ENCODE data around the gene TBC1D4.
"Not testable (repeated sequence)": the region's sequence is repeated elsewhere in the genome, so short reads cannot be mapped to it uniquely, and the experiment has no call there.

Gene TBC1D4

GRCh38 chr13:75445717-75446499 lies 36.1 kb downstream of the TBC1D4 start:
- no peak for DNase-seq

DNA sequence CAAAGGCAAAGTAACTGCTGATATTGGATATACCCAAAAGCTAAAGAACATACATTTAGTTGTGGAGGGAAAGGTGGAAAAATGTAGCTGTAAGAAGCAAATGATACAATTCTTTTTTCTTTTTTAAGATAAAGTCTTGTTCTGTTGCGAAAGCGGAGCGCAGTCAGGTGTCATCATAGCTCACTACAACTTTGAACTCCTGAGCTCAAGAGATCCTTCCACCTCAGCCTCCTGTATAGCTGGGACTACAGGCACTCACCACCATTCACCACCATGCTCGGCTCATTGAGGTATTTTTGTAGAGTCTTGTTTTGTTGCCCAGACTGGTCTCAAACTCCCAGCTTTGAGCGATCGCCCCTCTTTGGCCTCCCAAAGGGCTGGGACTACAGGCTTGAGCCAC lies 38.0 kb downstream of the TBC1D4 start:
- no peak for DNase-seq

DNA sequence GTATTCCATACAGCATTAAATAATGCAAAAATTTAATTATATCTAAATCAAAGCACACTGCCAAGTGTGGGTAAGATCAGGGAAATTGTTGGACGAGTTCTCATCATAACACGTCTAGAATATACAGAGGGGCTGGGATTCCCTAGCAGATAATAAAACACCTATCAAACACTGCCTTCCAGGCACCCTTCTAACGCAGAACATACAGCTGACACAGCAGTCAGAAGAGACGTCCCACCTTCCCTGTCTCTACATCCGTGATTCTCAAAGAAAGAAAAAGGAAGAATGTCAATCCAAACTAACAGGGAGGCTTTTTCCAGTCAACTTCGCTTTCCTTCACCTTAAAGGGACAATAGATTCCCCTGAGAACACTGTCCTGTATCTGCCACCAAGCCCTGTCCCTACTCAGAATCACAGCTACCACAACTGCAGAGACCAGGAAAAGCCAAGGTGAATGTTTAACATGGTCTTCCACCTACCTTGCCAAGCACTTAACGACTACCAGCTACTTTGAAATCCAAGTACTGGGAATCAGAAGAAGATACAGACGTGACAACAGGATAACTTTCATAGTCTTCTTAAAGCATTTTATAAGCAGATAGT lies 38.5 kb downstream of the TBC1D4 start:
- no peak for DNase-seq

GRCh38 chr13:75442736-75443234 lies 39.2 kb downstream of the TBC1D4 start:
- DNase-seq = no peak

DNA sequence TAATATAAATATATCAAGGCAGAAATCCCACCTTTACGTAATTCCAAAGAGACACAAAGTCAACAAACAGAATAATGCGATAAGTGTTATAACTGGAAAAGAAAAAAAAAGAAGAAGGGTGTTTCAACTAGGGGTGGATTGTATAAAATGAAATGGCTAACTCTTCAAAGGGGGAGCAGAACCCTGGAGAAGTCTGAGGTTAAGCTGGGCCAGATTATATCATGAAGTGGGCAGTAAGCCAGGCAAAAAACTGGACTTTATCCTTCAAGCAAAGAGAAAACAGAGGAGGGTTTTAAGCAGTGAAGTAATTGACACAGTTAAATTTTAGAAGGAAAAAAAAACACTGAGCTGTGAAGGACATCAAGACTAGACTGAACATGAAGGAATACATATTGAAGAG lies 41.9 kb downstream of the TBC1D4 start:
- DNase-seq = no peak

- no peak for DNase-seq
Measured at GRCh38 chr13:75437582-75438318, 44.2 kb downstream of the TBC1D4 start.

GRCh38 chr13:75434126-75434525 lies 47.8 kb downstream of the TBC1D4 start:
- DNase-seq = not testable (repeated sequence)

DNA sequence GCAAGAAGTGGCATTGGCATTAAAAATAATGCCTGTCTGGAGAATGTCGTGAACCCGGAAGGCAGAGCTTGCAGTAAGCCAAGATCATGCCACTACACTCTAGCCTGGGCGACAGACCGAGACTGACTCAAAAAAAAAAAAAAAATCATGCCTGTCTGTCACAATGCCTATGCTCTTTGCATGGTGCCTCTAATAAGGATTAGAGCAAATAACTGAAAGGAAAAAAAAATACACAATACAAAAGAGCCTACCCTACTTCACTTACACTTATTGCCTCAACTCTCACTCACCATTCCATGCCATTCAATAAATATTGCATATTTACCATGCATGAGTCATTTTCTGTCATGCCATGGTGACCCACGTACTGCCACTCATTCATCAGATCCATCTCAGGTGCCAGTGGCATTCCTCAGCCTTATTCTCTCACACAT lies 49.1 kb downstream of the TBC1D4 start:
- no peak for DNase-seq

- no peak for DNase-seq
Measured at GRCh38 chr13:75432045-75432444, 49.9 kb downstream of the TBC1D4 start.

- no peak for DNase-seq
Measured at GRCh38 chr13:75430436-75431209, 51.3 kb downstream of the TBC1D4 start.

DNA sequence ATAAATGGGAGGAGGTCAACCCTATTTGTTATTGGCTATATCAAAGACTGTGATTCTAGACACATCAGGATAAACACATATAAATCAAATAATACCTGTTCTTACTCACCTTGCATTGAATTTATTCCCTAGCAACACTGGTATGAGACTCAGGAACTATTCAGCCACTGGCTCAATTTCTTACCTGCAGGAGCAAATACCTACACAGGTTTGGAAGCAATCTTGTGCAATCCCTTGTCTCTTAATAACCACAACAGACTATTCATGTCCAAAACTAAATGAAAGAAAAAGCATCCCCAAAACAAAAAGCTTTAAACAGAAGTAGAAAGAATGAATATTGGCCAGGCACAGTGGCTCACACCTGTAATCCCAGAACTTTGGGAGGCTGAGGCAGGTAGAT lies 55.5 kb downstream of the TBC1D4 start:
- DNase-seq = no peak

DNA sequence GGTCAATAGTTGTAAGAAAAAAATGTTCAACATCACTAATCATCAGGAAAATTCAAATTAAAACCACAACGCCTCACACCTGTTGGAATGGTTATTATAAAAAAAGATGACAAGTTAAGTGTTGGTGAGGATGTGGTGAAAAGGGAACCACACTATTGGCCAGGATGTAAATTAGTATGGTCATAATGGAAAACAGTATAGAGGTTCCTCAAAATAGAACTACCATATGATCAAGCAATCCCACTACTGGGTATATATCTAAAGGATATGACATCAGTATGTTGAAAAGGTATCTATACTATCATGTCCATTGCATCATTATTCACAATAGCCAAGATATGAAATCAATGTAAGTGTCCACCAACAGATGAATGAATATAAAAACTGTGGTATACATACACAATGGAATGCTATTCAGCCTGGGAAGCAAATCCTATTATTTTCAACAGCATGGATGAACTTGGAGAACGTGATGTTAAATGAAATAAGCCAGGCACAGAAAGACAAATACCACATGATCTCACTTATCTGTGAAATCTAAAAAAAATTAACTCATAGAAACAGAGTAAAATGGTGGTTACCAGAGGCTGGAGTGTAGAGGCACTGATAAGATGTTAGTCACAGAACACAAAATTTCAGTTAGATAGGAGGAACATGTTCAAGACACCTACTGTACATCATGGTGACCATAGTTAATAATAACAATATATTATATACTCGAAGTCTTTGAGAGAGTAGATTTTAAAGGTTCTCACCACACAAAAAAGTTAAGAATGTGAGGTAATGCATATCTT lies 56.6 kb downstream of the TBC1D4 start:
- no peak for DNase-seq

DNA sequence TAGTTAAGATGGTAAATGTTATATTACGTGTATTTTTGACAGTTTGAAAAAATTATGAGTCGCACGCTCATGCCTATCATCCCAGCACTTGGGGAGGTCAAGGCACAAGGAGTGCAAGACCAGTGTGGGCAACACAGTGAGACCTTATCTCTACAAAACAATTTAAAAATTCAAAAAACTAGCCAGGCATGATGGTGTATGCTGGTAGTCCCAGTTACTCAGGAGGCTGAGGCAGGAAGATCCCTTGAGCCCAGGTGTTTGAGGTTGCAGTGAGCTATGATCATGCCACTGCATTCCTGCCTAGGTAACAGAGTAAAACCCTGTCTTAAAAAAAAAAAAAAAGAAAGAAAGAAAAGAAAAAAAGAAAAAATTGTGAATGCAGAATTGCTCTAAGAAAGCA lies 58.0 kb downstream of the TBC1D4 start:
- DNase-seq = no peak

GRCh38 chr13:75422028-75422427 lies 59.9 kb downstream of the TBC1D4 start:
- no peak for DNase-seq

GRCh38 chr13:75421133-75421532 lies 60.8 kb downstream of the TBC1D4 start:
- no peak for DNase-seq

GRCh38 chr13:75419656-75420055 lies 62.3 kb downstream of the TBC1D4 start:
- DNase-seq = no peak

DNA sequence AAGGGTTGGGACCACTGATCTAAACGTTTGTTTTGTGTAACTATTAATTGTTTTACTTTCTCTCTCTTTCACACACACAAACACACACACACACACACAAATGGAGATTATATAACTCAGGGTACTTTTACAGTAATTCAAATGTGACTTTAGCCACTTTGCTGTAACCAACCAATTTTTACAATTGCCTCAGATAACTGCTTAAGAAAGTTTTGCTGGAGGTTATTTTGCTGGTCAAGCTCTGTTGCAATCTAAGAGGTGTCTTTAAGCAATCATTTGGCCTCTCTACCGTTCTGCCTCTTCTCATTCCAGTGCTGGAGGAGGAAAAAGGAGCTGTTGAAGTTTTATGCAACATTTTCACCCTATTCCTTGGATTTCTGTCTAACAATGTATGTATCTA lies 63.0 kb downstream of the TBC1D4 start:
- DNase-seq = no peak

DNA sequence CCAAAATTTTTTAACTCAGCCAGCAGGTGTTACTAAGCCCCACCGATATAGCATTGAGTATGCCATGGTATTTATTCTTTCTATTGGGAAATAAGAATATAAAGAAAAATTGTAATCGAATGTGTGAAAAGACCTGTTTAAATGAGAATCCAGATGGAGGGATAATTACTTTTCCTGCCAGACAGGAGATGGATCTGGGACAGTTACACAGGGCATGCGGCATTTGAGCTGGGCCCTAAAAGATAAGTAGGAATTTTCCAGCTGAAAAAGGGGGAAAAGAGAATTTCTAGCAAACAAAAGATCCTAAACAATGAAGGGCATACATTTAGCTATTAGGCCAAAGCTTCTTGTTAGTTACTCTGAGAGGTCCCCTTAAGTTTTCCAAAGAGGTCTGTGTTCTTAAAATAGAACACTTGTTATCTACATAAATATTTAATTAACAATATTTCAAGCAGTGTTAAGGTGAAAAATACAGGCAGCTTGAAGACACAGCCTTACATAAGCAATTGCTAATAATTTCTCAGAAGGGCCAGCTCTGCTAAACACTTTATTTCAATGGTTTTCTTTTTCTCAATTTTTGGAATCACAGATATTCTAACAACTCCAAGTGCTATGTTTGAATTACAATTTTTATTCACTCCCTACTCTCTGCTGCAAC lies 63.7 kb downstream of the TBC1D4 start:
- DNase-seq = no peak

DNA sequence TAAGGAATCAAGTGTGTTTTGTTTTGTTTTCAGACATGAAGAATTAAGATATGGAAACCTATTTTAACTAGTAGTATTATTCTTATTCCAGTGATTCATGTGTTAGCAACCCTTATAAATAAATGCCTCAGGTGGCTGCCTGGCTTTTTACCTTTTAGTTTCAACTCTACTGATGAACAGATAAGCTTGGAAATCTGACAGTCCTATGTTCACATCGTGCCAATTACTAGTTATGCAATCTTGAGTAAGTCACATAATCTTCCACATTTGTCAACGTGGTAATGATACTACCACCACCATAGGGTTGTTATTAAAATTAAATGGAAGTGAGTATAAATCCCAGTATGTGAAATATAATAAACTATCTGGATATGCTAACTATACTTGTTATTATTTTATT lies 64.3 kb downstream of the TBC1D4 start:
- DNase-seq = no peak

- no peak for DNase-seq
Measured at GRCh38 chr13:75417012-75417384, 65.0 kb downstream of the TBC1D4 start.

DNA sequence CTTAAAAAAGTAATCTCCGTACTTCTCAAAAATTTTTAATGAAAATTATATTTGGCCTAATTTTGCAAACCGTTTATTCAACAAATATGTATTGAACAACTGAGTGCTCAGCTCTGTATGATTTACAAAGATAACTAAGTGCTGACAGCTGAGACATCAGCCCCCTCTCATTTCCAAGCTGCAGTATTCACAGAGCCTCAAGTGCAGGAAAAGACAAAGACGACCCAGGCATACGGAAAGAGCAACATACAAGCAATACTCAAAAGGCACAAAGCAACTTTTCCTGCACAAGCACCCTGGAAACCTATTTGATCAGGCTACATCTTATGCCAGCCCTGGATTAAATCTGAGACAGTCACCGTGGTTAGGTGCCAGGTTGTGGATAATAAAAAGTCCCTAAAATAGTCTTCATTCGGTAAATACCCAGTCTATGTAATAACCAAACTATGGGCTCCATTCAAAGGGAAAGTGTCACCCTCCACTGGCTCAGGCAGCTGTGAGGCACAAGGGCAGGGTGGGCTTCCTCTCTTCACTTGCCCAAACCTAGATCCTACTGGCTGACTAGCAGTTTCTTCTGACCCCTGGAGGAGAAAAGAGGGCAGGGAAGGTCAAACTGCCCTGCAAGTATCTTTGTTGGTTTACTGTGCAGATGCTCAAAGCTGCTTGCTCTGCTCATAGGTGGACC lies 65.5 kb downstream of the TBC1D4 start:
- DNase-seq = no peak
